GM12873 (cell line): ENCODE measurements around the gene ARL2.

ENCODE experiments used
- CTCF ChIP-seq: IDR thresholded peaks from 2 replicates; pipeline ENCODE4 v1.5.1; 2012; ENCODE audit warnings: low read depth, mild to moderate bottlenecking, moderate library complexity, low read length, control low read depth; ENCODE audit not compliant: insufficient read depth; ENCODE audit errors: missing control alignments

ARL2 gene

GRCh38 chr11:65055538-65055937 lies 41.6 kb downstream of the ARL2 start:
- TF ChIP-seq CTCF: no peak

- TF ChIP-seq CTCF: no peak
Observed at GRCh38 chr11:65056999-65057398, 43.0 kb downstream of the ARL2 start.

DNA sequence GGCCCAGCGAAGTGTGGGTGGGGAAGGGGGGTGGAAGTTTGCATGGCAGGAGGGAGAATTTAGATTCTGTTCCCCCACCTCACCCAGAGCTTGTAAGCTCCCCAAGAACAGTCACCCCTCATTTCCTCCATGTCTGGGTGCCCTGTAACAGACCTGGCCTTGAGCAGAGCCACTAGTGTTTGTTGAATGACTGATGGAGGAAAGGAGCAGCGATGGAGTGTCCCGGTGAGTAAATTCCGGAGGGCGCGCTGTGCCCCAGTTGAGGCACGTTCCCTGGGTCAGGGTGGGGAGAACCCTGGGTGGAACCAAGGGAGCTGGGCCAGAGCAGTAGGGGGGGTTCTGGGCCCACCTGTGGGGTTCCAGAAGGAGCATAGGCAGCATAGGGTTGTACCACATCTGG lies 43.6 kb downstream of the ARL2 start:
- TF ChIP-seq CTCF: no peak

DNA sequence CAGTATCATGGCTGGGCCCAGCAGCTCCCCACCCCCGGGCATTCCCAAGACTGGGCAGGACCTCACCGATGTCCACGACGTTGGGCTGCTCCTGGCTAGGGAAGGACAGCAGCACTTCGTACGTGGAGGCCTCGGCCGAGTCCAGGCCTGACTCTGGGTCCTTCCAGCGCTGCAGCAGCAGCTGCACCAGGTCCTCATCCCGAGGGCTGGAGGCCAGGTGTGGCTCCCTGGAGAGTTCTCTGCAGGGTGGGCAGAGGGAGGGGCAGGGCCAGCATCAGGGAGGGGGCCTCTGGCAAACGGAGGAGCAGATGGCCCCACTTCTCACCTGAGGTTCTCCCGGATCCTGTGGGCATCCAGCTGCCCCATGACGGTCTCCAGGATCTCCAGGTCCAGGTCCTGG lies 44.1 kb downstream of the ARL2 start:
- TF ChIP-seq CTCF: no peak

DNA sequence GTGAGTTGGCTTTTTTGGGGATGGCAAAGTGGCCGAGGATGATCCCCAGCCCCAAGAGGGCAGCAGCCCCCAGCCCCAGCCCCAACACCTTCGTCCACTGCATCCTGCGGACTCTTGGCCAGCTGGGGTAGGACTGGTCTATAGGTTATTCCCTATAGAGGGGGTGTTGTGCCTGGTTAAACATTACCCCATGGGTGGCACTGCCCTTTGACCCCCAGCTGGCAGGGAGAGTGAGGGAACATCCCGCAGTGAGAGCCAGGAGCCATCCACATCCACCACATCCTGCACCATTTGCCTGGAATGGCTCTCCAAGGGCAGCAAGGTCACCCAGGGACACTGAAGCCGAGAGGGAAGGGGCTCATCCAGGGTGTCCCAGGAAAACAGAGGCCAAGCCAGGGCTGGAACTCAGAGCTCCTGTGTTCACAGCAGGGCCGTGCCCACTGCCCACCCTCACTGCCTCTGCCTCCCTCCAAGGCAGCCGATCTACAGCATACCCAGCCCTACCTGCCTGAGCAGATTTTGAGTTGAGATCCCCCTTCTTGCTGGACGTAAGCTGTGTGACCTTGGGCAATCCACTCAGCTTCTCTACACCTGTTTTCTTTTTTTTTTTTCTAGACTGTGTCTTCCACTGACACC lies 44.6 kb downstream of the ARL2 start, which contains the start of gene NAALADL1:
TSS of gene NAALADL1 (minus strand) at position 135 of the 636 bp plus-strand sequence. CDS start at position 103, 32 bp downstream.
- no peak for TF ChIP-seq CTCF

- no peak for TF ChIP-seq CTCF
Observed at GRCh38 chr11:65059523-65059922, 45.6 kb downstream of the ARL2 start.

DNA sequence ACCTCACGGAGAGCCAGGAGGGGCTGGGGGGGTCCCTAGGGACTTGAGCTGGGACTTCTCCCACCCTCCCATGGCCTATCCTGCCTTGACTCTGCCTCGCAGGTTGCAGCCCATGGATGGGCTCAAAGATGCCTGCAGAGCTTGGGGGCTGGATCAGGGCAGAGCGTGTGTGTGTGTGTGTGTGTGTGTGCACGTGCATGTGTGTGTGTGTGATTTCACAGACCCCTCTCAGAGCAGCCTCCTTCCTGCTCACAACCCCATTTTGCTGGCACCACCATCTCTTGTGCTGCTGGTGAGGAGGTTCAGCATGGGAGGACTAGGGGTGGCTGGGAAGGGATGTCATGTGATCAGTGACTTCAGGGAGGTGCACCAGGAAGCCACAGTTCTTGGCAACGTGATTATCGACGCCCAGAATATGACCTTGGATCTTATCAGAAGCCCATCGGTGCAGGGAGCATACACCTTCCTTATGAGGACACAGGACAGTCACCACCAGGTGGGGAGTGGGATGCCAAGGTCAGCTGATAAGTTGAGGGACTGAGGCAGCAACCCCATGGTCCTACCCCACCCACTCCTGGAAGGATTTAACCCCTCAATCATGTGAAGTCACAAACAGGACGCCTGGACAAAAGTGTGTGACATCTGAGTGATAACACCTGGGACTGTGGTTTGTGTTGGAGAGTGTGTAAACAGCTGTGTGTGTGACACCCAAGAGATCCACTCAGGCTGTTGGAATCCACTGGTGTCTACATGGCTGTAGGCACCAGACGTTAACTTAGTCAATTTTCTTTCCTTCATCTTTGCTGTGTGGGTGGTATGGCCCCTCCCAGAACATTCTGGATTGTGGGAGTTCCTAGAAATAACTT lies 46.2 kb downstream of the ARL2 start:
- no peak for TF ChIP-seq CTCF
